Mammary epithelial cell (primary cell): Measurements from ENCODE around the gene EIF4G1.

Experiments
- EZH2 ChIP-seq: IDR thresholded peaks from 2 replicates; pipeline ENCODE4 v1.6.1; 2012; ENCODE audit warnings: low read length, inconsistent platforms, borderline replicate concordance
- TF ChIP-seq, protein P1 (sequence below), 2 donors: IDR thresholded peaks in 1 of 2; conservative IDR thresholded peaks in 1 of 2; 2 replicates each; pipeline ENCODE4 v1.5.1; 2011 to 2012; ENCODE audit warnings: inconsistent platforms in 2 of 2, low read length in 2 of 2, mild to moderate bottlenecking in 2 of 2, control low read depth in 1 of 2, low read depth in 1 of 2; ENCODE audit not compliant: insufficient read depth in 1 of 2; ENCODE audit errors: extremely low read depth in 1 of 2

DNA sequence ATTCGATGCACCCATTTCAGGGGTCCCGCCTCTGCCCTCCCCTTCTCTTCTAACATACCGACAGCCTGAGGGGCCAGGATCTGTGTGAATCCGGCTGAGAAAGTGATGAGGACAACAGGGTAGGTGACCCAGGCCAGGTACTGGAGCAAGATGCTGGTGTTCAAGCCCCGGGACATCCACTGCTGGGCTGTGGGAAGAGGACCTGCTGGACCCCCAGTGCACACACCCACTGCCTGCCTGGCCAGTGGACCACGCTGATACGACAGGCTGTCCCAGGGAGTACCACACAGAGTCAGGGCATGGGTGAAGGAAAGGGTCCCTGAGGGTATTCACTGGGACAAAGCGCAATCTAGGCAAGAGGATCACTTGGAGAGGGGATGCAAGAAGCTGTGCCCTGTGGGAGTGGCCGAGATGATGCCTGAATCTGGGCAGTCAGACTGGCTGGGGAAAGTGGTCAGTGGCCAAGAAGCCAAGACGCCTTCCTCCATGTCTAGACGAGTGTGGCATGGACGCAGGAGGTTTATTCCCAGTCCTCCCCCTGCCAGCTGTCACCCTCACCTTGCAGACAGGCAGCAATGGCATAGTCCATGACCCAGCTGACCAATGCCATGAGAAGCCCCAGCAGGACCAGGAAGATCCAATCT lies 43.8 kb downstream of the EIF4G1 start:
- TF ChIP-seq, protein P1, sequence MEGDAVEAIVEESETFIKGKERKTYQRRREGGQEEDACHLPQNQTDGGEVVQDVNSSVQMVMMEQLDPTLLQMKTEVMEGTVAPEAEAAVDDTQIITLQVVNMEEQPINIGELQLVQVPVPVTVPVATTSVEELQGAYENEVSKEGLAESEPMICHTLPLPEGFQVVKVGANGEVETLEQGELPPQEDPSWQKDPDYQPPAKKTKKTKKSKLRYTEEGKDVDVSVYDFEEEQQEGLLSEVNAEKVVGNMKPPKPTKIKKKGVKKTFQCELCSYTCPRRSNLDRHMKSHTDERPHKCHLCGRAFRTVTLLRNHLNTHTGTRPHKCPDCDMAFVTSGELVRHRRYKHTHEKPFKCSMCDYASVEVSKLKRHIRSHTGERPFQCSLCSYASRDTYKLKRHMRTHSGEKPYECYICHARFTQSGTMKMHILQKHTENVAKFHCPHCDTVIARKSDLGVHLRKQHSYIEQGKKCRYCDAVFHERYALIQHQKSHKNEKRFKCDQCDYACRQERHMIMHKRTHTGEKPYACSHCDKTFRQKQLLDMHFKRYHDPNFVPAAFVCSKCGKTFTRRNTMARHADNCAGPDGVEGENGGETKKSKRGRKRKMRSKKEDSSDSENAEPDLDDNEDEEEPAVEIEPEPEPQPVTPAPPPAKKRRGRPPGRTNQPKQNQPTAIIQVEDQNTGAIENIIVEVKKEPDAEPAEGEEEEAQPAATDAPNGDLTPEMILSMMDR (conservative IDR thresholded peaks at IDR 0.05 in 1 of 2, IDR thresholded peaks at IDR 0.05 in 1 of 2; ENCODE audit: extremely low read depth in 1 of 2, insufficient read depth in 1 of 2, low read depth in 1 of 2, low read length in 2 of 2) = no peak
- no peak for TF ChIP-seq EZH2
